ENCODE measurements around the gene ADM.

ADM gene

GRCh38 chr11:10310301-10310841 lies 5.5 kb downstream of the ADM start:
- DNase-seq (ENCODE audit: low read depth): no peak

- no peak for DNase-seq (ENCODE audit: low read depth)
Observed at GRCh38 chr11:10311802-10312201, 6.9 kb downstream of the ADM start.

- DNase-seq (ENCODE audit: low read depth): no peak
Observed at GRCh38 chr11:10314199-10315072, 9.6 kb downstream of the ADM start.

GRCh38 chr11:10315083-10315482 lies 10.2 kb downstream of the ADM start:
- no peak for DNase-seq (ENCODE audit: low read depth)

- no peak for DNase-seq (ENCODE audit: low read depth)
Observed at GRCh38 chr11:10317151-10317755, 12.4 kb downstream of the ADM start.

- DNase-seq (ENCODE audit: low read depth): no peak
Observed at GRCh38 chr11:10317776-10318526, 13.1 kb downstream of the ADM start.

GRCh38 chr11:10318527-10318802 lies 13.6 kb downstream of the ADM start:
- no peak for DNase-seq (ENCODE audit: low read depth)

GRCh38 chr11:10319702-10320558 lies 15.1 kb downstream of the ADM start:
- no peak for DNase-seq (ENCODE audit: low read depth)

- no peak for DNase-seq (ENCODE audit: low read depth)
Observed at GRCh38 chr11:10320736-10321465, 16.0 kb downstream of the ADM start.

- no peak for DNase-seq (ENCODE audit: low read depth)
Observed at GRCh38 chr11:10322401-10322800, 17.5 kb downstream of the ADM start.

GRCh38 chr11:10322830-10323792 lies 18.2 kb downstream of the ADM start:
- no peak for DNase-seq (ENCODE audit: low read depth)

- no peak for DNase-seq (ENCODE audit: low read depth)
Observed at GRCh38 chr11:10323793-10324170, 18.9 kb downstream of the ADM start.

- DNase-seq (ENCODE audit: low read depth): no peak
Observed at GRCh38 chr11:10324474-10324873, 19.6 kb downstream of the ADM start.

- DNase-seq (ENCODE audit: low read depth): no peak
Observed at GRCh38 chr11:10325277-10326011, 20.6 kb downstream of the ADM start.

- no peak for DNase-seq (ENCODE audit: low read depth)
Observed at GRCh38 chr11:10326012-10326964, 21.4 kb downstream of the ADM start.

GRCh38 chr11:10327254-10327653 lies 22.4 kb downstream of the ADM start:
- no peak for DNase-seq (ENCODE audit: low read depth)

- DNase-seq (ENCODE audit: low read depth): no peak
Observed at GRCh38 chr11:10328314-10329098, 23.6 kb downstream of the ADM start.

All from stimulated activated CD8-positive, alpha-beta memory T cell treated with anti-CD3 and anti-CD28 coated beads, Interleukin-15, amount 100 ng/mL, for 1 hour (primary cell).